Renal cortex interstitium (tissue), 15 donors: ENCODE data around the gene CUL3. TPM values are rescaled to one million over a fixed set of nuclear protein-coding genes. Genes with fewer than 3 reads are reported as not detected.
"Not testable (repeated sequence)": the region's sequence is repeated elsewhere in the genome, so short reads cannot be mapped to it uniquely, and the experiment has no call there.

Experiments
- DNase-seq, 11 donors: peaks; one replicate each; pipeline ENCODE4 v3.0.0-alpha.2; 2013; ENCODE audit warnings: low read depth in 9 of 11, low spot score in 4 of 11; ENCODE audit errors: extremely low read depth in 1 of 11
- long read RNA-seq, 16 experiments: transcript quantifications; one replicate each; lab custom pipeline, GENCODE V29; 2026
- polyA plus RNA-seq, 3 donors: library from polyadenylated mRNA; unstranded; fragments of 120-200 nt; gene quantifications; one replicate each; pipeline ENCODE4 v1.2.1, GENCODE V29; 2013; ENCODE audit not compliant: insufficient read length in 3 of 3

Gene CUL3
- 100 to 1,000 TPM in 2 of 3 donors, 10 to 100 TPM in 1; 99.4 to 147 (median 116) TPM for polyA plus RNA-seq
- long read RNA-seq, donor 1, full-length matches to known transcripts = 11 of 11 reads
- long read RNA-seq, donor 1, partial matches to known transcripts = 0 of 11 reads
- long read RNA-seq, donor 1, other reads (novel, unspliced or antisense) = 0 of 11 reads
- long read RNA-seq, donor 2, full-length matches to known transcripts = 10 of 10 reads
- long read RNA-seq, donor 2, partial matches to known transcripts = 0 of 10 reads
- long read RNA-seq, donor 2, other reads (novel, unspliced or antisense) = 0 of 10 reads
- long read RNA-seq, donor 3, full-length matches to known transcripts = 18 of 18 reads
- long read RNA-seq, donor 3, partial matches to known transcripts = 0 of 18 reads
- long read RNA-seq, donor 3, other reads (novel, unspliced or antisense) = 0 of 18 reads
- long read RNA-seq, donor 4, full-length matches to known transcripts = 15 of 15 reads
- long read RNA-seq, donor 4, partial matches to known transcripts = 0 of 15 reads
- long read RNA-seq, donor 4, other reads (novel, unspliced or antisense) = 0 of 15 reads
- long read RNA-seq, donor 5 = 0 reads
- long read RNA-seq, donor 6, full-length matches to known transcripts = 5 of 5 reads
- long read RNA-seq, donor 6, partial matches to known transcripts = 0 of 5 reads
- long read RNA-seq, donor 6, other reads (novel, unspliced or antisense) = 0 of 5 reads
- long read RNA-seq, donor 7, full-length matches to known transcripts = 12 of 12 reads
- long read RNA-seq, donor 7, partial matches to known transcripts = 0 of 12 reads
- long read RNA-seq, donor 7, other reads (novel, unspliced or antisense) = 0 of 12 reads
- long read RNA-seq, donor 8, full-length matches to known transcripts = 17 of 23 reads
- long read RNA-seq, donor 8, partial matches to known transcripts = 6 of 23 reads
- long read RNA-seq, donor 8, other reads (novel, unspliced or antisense) = 0 of 23 reads
- long read RNA-seq, donor 9, full-length matches to known transcripts = 15 of 15 reads
- long read RNA-seq, donor 9, partial matches to known transcripts = 0 of 15 reads
- long read RNA-seq, donor 9, other reads (novel, unspliced or antisense) = 0 of 15 reads
- long read RNA-seq, donor 10, full-length matches to known transcripts = 7 of 12 reads
- long read RNA-seq, donor 10, partial matches to known transcripts = 5 of 12 reads
- long read RNA-seq, donor 10, other reads (novel, unspliced or antisense) = 0 of 12 reads
- long read RNA-seq, donor 11, full-length matches to known transcripts = 12 of 12 reads
- long read RNA-seq, donor 11, partial matches to known transcripts = 0 of 12 reads
- long read RNA-seq, donor 11, other reads (novel, unspliced or antisense) = 0 of 12 reads
- long read RNA-seq, donor 12, full-length matches to known transcripts = 4 of 4 reads
- long read RNA-seq, donor 12, partial matches to known transcripts = 0 of 4 reads
- long read RNA-seq, donor 12, other reads (novel, unspliced or antisense) = 0 of 4 reads
- long read RNA-seq, donor 13, full-length matches to known transcripts = 17 of 30 reads
- long read RNA-seq, donor 13, partial matches to known transcripts = 13 of 30 reads
- long read RNA-seq, donor 13, other reads (novel, unspliced or antisense) = 0 of 30 reads
- long read RNA-seq, donor 14, full-length matches to known transcripts = 15 of 21 reads
- long read RNA-seq, donor 14, partial matches to known transcripts = 6 of 21 reads
- long read RNA-seq, donor 14, other reads (novel, unspliced or antisense) = 0 of 21 reads
- long read RNA-seq, donor 15, full-length matches to known transcripts = 5 of 5 reads
- long read RNA-seq, donor 15, partial matches to known transcripts = 0 of 5 reads
- long read RNA-seq, donor 15, other reads (novel, unspliced or antisense) = 0 of 5 reads
- long read RNA-seq, donor 16, full-length matches to known transcripts = 29 of 46 reads
- long read RNA-seq, donor 16, partial matches to known transcripts = 17 of 46 reads
- long read RNA-seq, donor 16, other reads (novel, unspliced or antisense) = 0 of 46 reads

DNA sequence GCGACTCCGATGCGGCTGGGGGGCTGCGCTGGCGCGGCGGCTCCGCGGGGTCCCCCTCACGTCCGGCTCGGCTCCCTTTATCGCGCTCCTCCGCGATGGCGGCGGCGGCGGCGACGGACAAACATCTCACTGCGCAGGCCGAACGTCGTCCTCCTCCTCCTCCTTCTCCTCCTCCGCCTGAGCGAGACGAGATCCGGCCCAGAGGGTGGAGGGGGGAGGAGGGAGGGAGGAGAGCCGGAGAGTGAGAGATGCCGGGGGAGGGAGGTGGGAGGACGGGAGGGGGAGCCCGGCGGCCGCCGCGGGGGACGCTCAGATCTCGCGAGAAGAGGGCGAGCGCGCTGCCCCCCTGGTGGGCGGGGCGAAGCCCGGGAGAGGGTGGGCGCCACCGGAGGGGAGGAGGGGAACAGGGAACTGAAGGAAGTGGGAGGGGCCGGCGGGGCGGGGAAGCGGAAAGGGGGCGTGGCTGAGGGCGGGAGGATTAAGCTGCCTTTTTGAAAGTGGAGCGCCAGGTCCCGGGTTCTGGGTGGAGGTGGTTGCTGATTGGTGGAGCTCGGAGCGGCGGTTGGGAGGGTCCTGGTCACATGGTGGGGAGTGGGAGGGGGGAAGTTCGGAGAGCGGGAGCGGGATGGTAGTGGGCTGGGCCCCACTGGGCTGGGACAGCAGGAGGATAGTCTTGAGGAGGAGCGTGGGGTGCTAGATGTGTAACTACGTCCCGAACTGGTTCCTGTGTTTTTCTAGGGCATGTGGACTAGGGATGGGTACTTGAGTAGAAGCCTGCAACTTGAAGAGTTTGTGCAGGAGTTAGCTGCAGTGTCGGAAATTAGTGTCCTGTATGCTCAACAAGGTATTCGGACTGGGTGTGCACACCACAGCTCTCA, at the start of gene CUL3:
CUL3 (minus strand) TSS at position 153 of the 878 bp plus-strand sequence. CDS start 354 bp downstream, outside the sequence.
- DNase-seq = peak; percentile 94 to 98 (median 97)

- DNase-seq = no peak
Measured at GRCh38 chr2:224630659-224631550, 45.7 kb upstream of the CUL3 start.

DNA sequence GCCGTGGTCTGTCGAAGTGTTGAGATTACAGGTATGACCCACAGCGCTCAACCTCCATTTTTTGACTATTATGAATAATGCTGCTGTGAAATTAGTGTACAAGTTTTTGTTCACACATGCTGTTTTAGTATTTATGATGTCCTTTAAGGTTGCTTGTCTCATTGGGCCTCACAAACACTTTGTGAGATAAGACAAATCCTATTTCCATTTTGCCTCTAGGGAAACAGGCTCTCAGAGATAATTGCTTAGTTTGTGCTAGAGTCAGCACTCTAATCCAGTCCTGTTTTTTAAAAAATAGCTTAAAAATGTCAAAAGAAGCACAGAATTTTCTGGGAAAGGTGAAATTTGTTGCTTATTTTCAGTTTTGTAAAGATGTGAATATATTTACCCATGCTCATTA, 43.3 kb upstream of the CUL3 start:
- DNase-seq = no peak

DNA sequence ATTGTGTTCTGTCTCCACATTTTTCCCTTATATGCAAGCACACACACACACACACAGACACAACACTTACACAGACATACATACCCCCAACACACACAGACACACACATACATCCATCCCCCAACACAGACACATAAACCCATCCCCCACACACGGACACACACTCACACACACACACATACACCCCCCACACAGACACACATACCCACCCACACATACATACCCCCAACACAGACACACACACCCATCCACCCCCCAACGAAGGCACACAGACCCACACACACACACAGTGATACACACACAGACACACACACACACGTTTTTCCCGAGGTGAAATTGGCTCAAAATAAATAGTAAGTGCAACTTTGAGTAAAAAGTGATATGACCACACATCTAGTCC, 41.6 kb upstream of the CUL3 start:
- no peak for DNase-seq

GRCh38 chr2:224613543-224614286, 28.6 kb upstream of the CUL3 start:
- no peak for DNase-seq

GRCh38 chr2:224612578-224612977, 27.4 kb upstream of the CUL3 start:
- DNase-seq = no peak

DNA sequence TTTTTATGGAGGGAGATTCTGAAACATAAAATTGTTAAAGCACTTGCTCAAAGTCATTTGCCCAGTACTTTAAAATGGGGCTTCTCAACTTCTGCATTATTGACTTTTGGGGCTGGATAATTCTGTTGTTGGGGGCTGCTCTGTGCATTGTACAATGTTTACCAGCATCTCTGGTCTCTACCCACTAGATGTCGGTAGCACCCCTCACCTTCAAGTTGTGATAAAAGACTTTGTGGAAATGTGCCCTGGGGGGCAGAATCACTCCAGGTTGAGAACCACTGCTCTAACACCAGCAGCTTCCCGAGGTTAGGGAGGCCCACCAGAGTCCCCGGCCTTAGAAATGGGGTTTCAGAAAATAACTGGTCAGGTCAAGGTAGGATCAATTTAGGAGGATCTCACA, 26.8 kb upstream of the CUL3 start:
- no peak for DNase-seq

- DNase-seq = no peak
Measured at GRCh38 chr2:224608104-224608503, 22.9 kb upstream of the CUL3 start.

- DNase-seq = not testable (repeated sequence)
Measured at GRCh38 chr2:224603746-224604500, 18.8 kb upstream of the CUL3 start.

- DNase-seq = not testable (repeated sequence)
Measured at GRCh38 chr2:224602778-224603375, 17.7 kb upstream of the CUL3 start.

DNA sequence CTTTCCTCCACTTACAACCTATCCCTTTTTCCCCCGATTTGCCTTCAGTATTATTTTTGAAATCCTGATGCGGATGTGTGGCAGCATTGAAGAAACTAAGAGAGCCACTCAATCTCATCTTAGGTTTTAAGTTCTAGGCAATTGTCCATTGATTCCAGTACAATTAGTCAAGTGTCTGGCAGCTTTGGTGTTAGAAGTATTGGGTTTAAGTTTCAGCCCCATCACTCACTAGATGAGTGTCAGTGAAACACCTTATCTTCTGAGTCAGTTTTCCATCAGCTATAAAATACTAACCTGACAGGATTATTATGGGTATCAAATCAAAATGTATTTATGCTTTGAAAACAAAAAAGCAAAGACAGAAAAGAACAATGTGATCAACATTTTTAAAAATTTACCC, 16.8 kb upstream of the CUL3 start:
- no peak for DNase-seq

DNA sequence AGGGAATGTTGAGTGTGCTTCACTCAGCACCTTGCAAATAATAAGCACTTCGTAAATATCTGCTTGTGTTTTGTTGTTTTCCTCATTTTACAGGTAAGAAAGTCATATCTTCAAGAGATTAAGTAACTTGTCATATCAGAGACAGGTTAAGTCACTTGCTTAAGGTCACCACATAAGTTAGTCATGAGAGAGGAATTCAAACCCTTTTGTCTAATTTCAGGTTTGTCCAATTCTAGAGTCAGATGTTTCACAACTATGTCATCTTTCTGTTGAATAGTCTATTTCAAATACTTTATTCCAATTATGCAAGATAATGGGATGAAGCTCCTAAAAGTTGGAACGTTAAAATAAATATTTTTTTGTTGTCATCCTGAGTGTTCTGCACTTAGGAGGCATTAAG, 13.5 kb upstream of the CUL3 start:
- DNase-seq = no peak

GRCh38 chr2:224596289-224596688, 11.1 kb upstream of the CUL3 start:
- DNase-seq = no peak

DNA sequence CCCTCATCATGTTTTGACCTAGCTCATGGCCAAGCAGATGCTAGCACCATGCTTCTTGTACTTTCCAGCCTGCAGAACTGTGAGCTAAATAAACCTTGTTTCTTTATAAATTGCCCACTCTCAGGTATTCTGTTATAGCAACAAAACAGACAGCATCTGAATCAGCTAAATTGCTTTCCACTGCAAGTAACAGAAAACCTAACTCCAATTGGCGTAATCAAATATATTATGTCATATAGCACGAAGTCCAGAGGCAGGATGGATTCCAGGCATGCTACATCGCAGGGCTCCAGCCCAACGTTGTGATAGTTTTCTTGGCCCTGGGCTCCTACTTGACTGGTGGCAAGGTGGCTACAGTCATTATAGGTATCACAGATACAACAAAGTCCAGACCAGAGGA, 10.4 kb upstream of the CUL3 start:
- no peak for DNase-seq
